OCI-LY1 (cell line): ENCODE data around the gene ZXDC.

ENCODE experiments used
- CTCF ChIP-seq: fragments of 200-600 bp; sonication (generic), shearing (Covaris generic); IDR thresholded peaks from 2 replicates; pipeline ENCODE4 v1.5.1; 2017; ENCODE audit warnings: mild to moderate bottlenecking, antibody characterized with exemption, low read length, moderate library complexity, mixed read lengths
- EZH2 ChIP-seq: fragments of 200-600 bp; sonication (generic), shearing (Covaris generic); IDR thresholded peaks from 2 replicates; pipeline ENCODE4 v1.8.0; 2017; ENCODE audit warnings: borderline replicate concordance, mixed run types, mild to moderate bottlenecking, antibody characterized with exemption, low read length, moderate library complexity, mixed read lengths

GRCh38 chr3:126472277-126473006, 3.2 kb downstream of the ZXDC start:
- no peak for TF ChIP-seq CTCF
- no peak for TF ChIP-seq EZH2
